GM19397 (cell line): ENCODE results near the gene HSDL1.

Source experiments
- ATAC-seq: cut with Tn5 transposase; IDR thresholded peaks from one replicate; pipeline ENCODE4 v1.9.1; 2021; ENCODE audit warnings: mild to moderate bottlenecking, moderate library complexity; ENCODE audit not compliant: unreplicated experiment

The HSDL1 gene

DNA sequence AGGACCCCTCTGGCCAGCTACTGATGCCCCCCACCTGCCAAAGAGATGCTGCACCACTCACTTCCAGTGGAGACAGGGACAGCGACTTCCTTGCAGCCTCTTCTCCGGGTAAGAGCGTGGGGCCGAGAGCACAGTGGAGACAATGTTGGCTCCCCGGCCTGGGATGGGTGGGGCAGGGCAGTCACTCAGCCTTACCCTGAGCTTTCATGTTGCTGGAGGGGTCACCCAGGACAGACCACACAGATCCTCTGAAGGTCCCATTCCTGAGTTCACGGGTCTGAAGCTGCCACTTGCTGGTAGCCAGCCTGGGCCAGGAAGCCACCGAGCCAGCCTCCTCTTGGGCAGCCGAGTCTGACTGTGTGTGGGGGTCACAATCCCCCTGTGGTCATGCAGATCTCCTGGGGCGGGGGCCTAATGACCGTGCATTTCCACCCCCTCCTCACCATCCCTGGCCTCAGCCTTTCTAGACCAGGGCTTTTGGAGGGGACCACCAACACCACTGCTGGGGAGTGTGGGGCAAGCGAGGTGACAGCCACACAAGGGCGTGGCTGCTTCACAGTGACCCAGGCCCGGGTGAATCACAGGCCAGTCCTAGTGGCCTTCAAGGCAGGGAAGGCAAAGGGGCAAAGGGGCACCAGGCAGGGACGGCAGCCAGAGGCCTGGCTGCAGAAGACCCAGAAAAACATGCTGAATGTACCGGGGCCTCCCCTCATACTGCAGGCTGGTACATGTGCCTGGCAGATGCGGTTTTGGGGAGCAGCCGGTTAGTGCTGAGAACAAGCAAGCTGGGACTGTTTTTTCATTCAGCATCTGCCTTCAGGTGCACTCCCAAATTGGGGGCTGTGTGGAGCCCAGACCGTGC, 31.4 kb upstream of the HSDL1 start:
- ATAC-seq, result no peak

- peak; percentile 49 for ATAC-seq
Measured at GRCh38 chr16:84175350-84176081, 30.5 kb upstream of the HSDL1 start.

GRCh38 chr16:84174396-84174795, 29.4 kb upstream of the HSDL1 start:
- ATAC-seq, result no peak

- ATAC-seq, result no peak
Measured at GRCh38 chr16:84169765-84170310, 24.9 kb upstream of the HSDL1 start.

DNA sequence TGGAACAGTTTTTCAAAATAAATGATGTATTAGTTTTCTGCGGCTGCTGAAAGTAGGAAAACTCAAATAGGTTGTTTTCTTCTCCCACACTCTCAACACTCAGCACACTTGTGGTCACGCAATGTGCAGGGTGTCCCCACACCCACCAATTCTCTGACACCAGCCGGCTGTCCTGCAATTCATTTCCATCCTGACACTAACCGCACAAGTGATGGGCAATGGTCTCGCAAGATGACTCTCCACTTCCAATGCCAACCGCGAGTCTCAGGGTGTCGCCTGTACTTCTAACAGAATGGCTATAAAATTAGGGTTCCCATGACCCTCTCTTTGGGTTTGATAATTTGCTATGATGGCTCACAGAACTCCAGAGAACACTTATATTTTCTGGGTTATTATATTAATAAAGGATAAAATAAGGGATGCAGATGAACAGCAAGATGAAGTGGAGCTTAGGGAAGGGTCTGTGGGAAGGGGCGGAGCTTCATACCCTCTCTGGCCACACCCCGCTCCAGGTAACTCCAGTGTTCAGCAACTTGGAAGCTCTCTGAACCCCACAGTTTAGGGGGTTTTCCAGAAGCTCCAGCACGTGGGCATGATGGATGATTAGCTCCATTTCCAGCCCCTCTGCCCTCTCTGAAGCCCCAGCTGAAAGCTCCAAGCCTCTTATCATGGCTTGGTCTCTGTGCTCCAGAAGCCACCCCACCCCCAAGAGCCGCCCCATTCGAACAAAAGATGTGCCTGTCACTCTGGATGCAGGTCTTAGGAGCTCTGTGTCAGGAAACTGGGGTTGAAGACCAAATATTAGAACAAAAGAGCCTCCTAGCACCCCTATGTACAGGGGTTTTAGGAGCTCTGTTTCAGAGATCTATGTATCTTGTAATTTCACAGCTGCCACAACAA, 22.1 kb upstream of the HSDL1 start:
- no peak for ATAC-seq

DNA sequence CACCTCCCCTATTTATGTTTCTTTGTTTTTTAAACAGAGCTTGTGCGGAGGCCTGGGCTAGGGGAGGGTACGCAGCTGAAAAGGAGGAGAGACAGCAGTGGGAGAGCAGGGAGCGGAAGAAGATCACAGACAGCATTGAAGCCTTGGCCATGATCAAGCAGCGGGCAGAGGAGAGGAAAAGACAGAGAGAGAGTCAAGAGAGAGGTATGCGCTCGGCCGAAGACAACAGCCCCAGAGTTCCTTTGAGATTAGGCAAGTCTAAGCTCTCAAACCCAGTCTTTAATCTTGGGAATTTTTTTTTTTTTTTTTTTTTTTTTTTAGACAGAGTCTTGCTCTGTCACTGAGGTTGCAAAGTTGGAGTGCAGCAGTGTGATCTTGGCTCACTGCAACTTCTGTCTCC, 20.8 kb upstream of the HSDL1 start:
- no peak for ATAC-seq

DNA sequence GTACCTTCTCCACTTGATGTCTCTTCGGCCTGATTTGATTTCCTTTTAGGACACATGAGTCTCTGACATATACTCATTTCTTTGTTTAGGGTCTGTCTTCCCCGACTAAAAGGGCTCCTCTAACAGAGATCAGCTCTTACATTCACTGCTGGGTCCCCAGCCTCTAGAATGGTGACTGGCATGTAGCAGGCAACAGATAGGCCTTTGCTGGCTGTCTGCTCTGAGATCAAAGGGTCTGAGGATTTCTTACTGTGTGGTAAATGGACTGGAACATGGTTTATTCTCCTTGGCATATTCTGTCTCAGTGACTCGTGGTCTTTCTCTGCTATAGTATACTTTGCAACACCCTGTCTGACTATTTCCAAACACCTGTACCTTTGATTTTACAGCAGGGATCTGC, 16.8 kb upstream of the HSDL1 start:
- ATAC-seq, result no peak

GRCh38 chr16:84161037-84161436, 16.1 kb upstream of the HSDL1 start:
- ATAC-seq, result no peak

DNA sequence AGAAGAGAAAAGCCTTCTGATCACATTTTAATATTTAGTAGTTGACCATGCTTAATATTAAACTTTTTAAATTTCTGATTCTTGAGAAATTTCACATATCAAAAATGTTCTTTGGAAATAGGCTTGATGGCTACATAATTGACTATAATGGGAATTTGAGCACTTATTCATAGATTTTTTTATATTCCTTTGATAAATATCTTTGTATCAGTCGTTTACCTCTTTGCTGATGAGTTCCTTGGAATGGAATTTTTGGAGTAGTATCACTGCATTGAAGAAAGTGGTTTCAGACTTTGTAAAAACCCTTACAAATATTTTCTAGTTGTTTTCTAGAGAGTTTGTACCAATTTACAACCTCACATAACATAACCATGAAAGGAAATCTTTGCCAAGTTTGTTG, 14.8 kb upstream of the HSDL1 start:
- no peak for ATAC-seq

DNA sequence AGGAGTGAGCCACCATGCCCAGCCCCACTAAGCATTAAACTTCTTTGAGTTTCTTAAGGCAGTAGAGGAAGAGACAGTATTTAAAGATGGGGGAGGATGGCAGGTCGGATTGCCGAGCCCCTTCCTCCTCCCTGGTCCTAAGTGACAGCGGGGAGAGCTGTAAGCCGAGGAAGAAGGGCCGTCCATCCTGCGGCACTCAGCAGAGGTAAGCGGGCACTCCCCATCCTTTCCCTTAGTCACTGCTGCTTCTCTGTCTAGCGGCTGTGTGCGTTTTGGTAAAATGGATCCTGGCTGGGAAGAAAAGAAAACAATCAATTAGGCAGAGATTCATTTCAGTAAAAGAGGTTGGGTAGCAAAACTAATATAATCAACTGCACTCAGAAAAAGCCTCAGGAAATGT, 14.0 kb upstream of the HSDL1 start:
- ATAC-seq, result no peak

DNA sequence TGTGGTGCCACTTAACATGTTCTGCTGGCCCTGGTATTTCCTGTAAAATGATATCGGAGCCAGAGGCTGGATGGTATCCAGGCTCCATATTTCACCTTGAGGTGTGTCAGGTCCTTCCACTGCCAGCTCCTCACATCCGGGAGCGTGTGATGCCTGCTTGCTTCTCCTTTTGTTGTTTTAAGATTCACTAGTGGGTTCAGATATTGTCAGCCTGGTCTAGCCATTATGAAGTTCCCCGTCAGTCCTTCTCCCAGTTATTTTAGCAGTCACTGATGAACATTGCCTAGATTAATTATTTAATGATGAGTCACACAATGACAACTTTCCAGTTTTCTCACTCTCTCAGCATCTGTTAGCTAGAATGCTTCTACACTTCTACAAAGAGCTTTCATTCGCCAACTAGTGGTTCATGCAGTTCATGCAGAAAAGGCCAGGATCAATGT, 11.4 kb upstream of the HSDL1 start:
- ATAC-seq, result no peak

DNA sequence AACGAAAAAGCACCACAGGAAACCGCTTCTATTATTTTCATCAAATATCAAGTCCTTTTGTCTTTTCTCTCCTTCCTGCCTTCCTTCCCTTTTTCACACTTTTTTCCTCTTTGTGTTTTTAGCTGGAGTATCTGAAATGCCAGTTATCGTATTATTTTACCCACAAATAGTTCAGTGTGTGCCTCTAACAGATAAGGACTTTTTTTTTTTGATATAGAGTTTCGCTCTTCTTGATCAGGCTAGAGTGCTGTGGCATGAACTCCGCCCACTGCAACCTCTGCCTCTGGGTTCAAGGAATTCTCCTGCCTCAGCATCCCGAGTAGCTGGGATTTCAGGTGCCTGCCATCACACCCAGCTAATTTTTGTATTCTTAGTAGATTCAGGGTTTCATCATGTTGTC, 10.8 kb upstream of the HSDL1 start:
- ATAC-seq, result no peak

DNA sequence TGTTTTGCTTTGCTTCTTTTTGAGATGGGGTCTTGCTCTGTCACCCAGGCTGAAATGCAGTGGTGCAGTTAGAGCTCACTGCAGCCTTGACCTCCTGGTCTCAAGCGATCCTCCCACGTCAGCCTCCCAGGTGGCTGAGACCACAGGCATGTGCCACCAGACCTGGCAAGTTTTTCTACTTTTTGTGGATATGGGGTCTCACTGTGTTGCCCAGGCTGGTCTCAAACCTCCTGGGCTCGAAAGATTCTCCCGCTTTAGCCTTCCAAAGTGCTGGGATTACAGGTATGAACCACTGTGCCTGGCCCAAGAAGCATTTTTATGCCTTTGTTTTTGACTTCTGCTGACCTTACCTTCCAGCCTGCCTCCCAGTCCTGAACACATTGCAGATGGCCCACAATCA, 10.2 kb upstream of the HSDL1 start:
- ATAC-seq, result no peak

DNA sequence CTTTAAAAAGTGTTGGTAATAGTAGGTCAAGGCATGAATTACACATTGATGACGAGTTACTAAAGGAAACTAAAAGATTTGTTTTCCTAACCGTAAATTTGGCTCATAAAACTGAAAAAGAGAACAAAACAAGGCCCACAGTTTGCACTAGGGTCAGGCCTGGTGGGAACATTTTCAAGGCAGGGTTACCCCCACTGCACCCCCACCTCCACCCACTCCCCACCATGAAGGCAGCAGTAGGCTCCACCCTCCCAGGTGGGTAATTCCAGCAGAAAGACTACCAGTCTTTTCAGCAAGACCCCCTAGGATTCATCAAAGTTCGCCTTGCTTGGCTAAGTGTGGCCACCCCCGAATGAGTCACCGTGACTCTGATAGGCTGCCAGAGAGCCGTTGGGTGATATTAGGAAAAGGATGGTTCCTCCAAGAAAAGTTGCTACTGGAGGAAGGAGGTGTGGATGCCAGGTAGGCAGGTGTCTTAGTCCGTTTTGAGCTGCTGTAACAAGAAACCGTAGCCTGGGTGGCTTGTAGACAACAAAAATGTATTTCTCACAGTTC, 8.8 kb upstream of the HSDL1 start:
- no peak for ATAC-seq

GRCh38 chr16:84150926-84151325, 5.9 kb upstream of the HSDL1 start:
- ATAC-seq, result no peak

DNA sequence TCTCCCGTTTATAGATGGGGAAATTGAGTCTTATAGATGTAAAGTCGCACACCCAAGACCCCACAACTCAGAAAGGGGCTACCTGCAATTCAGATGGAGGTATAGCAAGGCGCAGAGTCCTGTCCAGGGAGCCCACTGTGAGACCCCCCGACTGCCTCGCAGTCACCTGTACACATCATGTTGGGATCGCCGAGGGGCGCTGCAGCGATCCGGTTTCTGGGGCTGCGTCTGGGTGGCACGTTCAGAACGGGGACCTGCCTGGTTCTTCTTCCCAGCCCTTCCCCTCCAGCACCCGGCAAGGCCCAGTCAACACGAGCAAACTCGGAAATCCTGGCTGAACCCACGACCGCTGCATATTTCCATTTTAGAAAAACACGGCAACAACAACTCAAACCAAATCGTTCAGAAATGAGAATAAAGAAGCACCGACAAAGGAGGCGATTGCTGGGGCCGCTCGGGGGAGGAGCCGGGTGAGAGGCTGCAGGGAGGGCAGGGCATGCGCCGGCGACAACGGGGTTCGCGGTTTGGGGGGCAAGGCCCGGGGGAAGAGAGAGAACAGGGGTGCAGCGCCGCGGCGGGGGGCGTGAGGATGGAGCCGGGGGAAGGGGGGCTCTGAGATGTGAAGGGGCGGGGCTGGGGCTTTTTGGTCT, 643 bp downstream of the HSDL1 start:
- peak; percentile 5 for ATAC-seq

DNA sequence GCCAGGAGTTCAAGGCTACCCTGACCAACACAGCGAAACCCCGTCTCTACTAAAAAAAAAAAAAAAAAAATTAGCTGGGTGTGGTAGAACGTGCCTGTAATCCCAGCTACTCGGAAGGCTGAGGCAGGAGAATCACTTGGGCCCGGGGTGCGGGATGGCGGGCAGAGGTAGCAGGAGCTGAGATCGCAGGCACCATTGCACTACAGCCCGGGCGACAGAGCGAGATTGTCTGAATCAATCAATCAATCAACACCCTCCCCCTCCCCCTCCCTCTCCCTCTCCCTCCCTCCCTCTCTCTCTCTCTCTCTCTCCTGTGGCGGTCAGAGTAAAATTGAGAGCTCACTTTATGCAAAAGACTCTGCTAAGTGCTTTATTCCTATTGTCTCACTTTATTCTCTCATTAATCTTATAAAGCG, 1.2 kb downstream of the HSDL1 start:
- ATAC-seq, result no peak

DNA sequence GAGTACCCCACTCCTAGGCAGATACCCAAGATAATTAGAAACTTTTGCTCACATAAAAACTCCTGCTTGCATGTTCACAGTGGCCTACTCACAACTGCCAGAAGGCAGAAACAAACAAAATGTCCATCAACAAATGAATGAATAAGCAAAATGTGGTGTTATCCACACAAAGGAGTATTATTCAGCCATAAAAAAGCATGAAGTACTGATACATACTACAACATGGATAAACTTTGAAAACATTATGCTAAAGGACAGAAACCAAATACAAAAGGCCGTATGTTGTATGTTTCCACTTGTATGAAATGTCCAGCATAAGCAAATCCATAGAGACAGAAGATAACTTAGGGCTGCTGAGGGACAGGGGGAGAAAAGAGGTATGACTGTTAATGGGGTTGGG, 1.9 kb downstream of the HSDL1 start:
- no peak for ATAC-seq

DNA sequence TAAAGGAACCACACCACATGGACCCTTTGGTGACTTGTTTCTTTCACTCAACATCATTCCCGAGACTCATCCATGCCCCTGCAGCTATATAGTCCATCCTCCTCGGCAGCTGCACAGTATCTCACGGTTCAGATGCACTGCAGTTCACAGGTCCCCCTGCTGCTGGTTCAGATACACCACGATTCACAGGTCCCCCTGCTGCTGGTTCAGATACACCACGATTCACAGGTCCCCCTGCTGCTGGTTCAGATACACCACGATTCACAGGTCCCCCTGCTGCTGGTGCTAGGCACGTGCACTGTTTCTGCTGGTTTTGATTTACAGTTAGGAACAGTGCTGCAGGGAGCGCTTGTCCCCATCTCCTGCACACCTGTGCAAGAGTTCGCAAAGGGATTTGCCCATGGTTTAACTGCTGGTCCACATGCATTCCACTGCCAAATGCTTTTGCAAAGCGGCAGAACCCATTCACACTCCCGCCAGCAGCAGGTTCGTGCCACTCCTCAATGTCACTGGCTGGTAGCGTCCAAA, 3.8 kb downstream of the HSDL1 start:
- no peak for ATAC-seq
